H9 (cell line): ENCODE measurements around the gene RAB30. TPM values are rescaled to one million over a fixed set of nuclear protein-coding genes. Genes with fewer than 3 reads are reported as not detected.

Source experiments
- DNase-seq: peaks from one replicate; pipeline ENCODE4 v3.0.0-alpha.2; 2017
- H2AFZ ChIP-seq: one replicate; pipeline ENCODE4 v1.6.1; 2013; ENCODE audit warnings: mild to moderate bottlenecking, low read length, control low read depth, moderate library complexity
- H2AK5ac ChIP-seq: 2 replicates; pipeline ENCODE4 v1.6.1; 2013; ENCODE audit warnings: low read length, control low read depth, mixed read lengths; ENCODE audit not compliant: insufficient read length
- H2BK120ac ChIP-seq: one replicate; pipeline ENCODE4 v1.6.1; 2013; ENCODE audit warnings: low read depth, mild to moderate bottlenecking, low read length, control low read depth, inconsistent platforms; ENCODE audit not compliant: poor library complexity, severe bottlenecking
- H2BK12ac ChIP-seq: 2 replicates; pipeline ENCODE4 v1.6.1; 2013; ENCODE audit warnings: low read length, control low read depth, mixed read lengths, low read depth; ENCODE audit not compliant: insufficient read length
- H2BK15ac ChIP-seq: 2 replicates; pipeline ENCODE4 v1.6.1; 2013; ENCODE audit warnings: low read depth, low read length, control low read depth
- H2BK20ac ChIP-seq: one replicate; pipeline ENCODE4 v1.6.1; 2013; ENCODE audit warnings: low read depth, mild to moderate bottlenecking, low read length, control low read depth, inconsistent platforms; ENCODE audit not compliant: poor library complexity, severe bottlenecking
- H2BK5ac ChIP-seq: 2 replicates; pipeline ENCODE4 v1.6.1; 2013; ENCODE audit warnings: low read length, control low read depth, mixed read lengths; ENCODE audit not compliant: insufficient read length
- H3K14ac ChIP-seq: 2 replicates; pipeline ENCODE4 v1.6.1; 2013; ENCODE audit warnings: low read length, control low read depth; ENCODE audit not compliant: insufficient read depth
- H3K18ac ChIP-seq: 2 replicates; pipeline ENCODE4 v1.6.1; 2013; ENCODE audit warnings: low read depth, mild to moderate bottlenecking, mixed read lengths, low read length, control low read depth; ENCODE audit not compliant: insufficient read length
- H3K23ac ChIP-seq: 2 replicates; pipeline ENCODE4 v1.6.1; 2013; ENCODE audit warnings: low read length, control low read depth, mixed read lengths, low read depth; ENCODE audit not compliant: insufficient read length
- H3K23me2 ChIP-seq: 2 replicates; pipeline ENCODE4 v1.6.1; 2013; ENCODE audit warnings: low read depth, mild to moderate bottlenecking, mixed read lengths, low read length, control low read depth; ENCODE audit not compliant: insufficient read length, poor library complexity, severe bottlenecking
- H3K27ac ChIP-seq: 2 replicates; pipeline ENCODE4 v1.5.1; 2013; ENCODE audit warnings: low read length, control low read depth, mixed read lengths, low read depth; ENCODE audit not compliant: insufficient read length
- H3K27me3 ChIP-seq: 2 replicates; pipeline ENCODE4 v1.6.1; 2013; ENCODE audit warnings: low read length, control low read depth, inconsistent platforms; ENCODE audit not compliant: insufficient read depth
- H3K4ac ChIP-seq: 2 replicates; pipeline ENCODE4 v1.6.1; 2013; ENCODE audit warnings: low read depth, mild to moderate bottlenecking, control low read depth, inconsistent platforms, low read length, moderate library complexity
- H3K4me1 ChIP-seq: 2 replicates; pipeline ENCODE4 v1.6.1; 2013; ENCODE audit warnings: low read length, control low read depth, inconsistent platforms; ENCODE audit not compliant: insufficient read depth
- H3K4me2 ChIP-seq: 2 replicates; pipeline ENCODE4 v1.6.1; 2013; ENCODE audit warnings: low read length, control low read depth, mixed read lengths; ENCODE audit not compliant: insufficient read length, insufficient read depth
- H3K56ac ChIP-seq: 2 replicates; pipeline ENCODE4 v1.6.1; 2013; ENCODE audit warnings: low read depth, mild to moderate bottlenecking, mixed read lengths, low read length, control low read depth; ENCODE audit not compliant: insufficient read length
- H3K79me1 ChIP-seq: 2 replicates; pipeline ENCODE4 v1.6.1; 2013; ENCODE audit warnings: low read depth, mild to moderate bottlenecking, moderate library complexity, low read length, control low read depth, inconsistent platforms; ENCODE audit not compliant: insufficient read depth, poor library complexity, severe bottlenecking
- H3K79me2 ChIP-seq: 2 replicates; pipeline ENCODE4 v1.6.1; 2013; ENCODE audit warnings: low read length, control low read depth, inconsistent platforms; ENCODE audit not compliant: insufficient read depth
- H3K9ac ChIP-seq: 2 replicates; pipeline ENCODE4 v1.6.1; 2013; ENCODE audit warnings: low read length, control low read depth, mixed read lengths; ENCODE audit not compliant: insufficient read length; ENCODE audit errors: extremely low read depth
- H3K9me3 ChIP-seq: one replicate; pipeline ENCODE4 v1.6.1; 2013; ENCODE audit warnings: low read depth, low read length, inconsistent platforms; ENCODE audit not compliant: control insufficient read depth
- H3T11ph ChIP-seq: one replicate; pipeline ENCODE4 v1.6.1; 2013; ENCODE audit warnings: mild to moderate bottlenecking, low read length, control low read depth, inconsistent platforms
- H4K20me1 ChIP-seq: one replicate; pipeline ENCODE4 v1.6.1; 2013; ENCODE audit not compliant: control insufficient read depth, insufficient read length, insufficient read depth
- H4K5ac ChIP-seq: 2 replicates; pipeline ENCODE4 v1.6.1; 2013; ENCODE audit warnings: low read depth, mild to moderate bottlenecking, mixed read lengths, low read length, control low read depth; ENCODE audit not compliant: insufficient read length
- H4K8ac ChIP-seq: replicated peaks from 2 replicates; pipeline ENCODE4 v1.6.1; 2013; ENCODE audit warnings: low read length, control low read depth, mixed read lengths, low read depth; ENCODE audit not compliant: insufficient read length
- H4K91ac ChIP-seq: 2 replicates; pipeline ENCODE4 v1.6.1; 2013; ENCODE audit warnings: low read depth, mild to moderate bottlenecking, moderate library complexity, mixed read lengths, low read length, control low read depth; ENCODE audit not compliant: insufficient read length
- H3K27ac Mint-ChIP-seq, 3 experiments: 2 replicates in 2 of 3; 3 replicates in 1 of 3; pipeline ENCODE4 v1.8.0; 2020 to 2021; ENCODE audit warnings: mixed read lengths in 3 of 3, mild to moderate bottlenecking in 1 of 3, moderate library complexity in 1 of 3
- H3K27me3 Mint-ChIP-seq: 2 replicates; pipeline ENCODE4 v1.8.0; 2021; ENCODE audit warnings: low read depth, mild to moderate bottlenecking, moderate library complexity, mixed read lengths
- H3K36me3 Mint-ChIP-seq, 3 experiments: 2 replicates in 2 of 3; 3 replicates in 1 of 3; pipeline ENCODE4 v1.8.0; 2020 to 2021; ENCODE audit warnings: low read depth in 3 of 3, mixed read lengths in 3 of 3; ENCODE audit not compliant: insufficient read depth in 1 of 3
- H3K4me1 Mint-ChIP-seq, 2 experiments: 2 replicates each; pipeline ENCODE4 v1.8.0; 2020; ENCODE audit warnings: mixed read lengths in 2 of 2
- H3K4me3 Mint-ChIP-seq, 2 experiments: 2 replicates in 1 of 2; 3 replicates in 1 of 2; pipeline ENCODE4 v1.8.0; 2020 to 2021; ENCODE audit warnings: mild to moderate bottlenecking in 2 of 2, mixed read lengths in 2 of 2, moderate library complexity in 1 of 2
- H3K9me3 Mint-ChIP-seq, 2 experiments: 2 replicates in 1 of 2; 3 replicates in 1 of 2; pipeline ENCODE4 v1.8.0; 2020; ENCODE audit warnings: mild to moderate bottlenecking in 2 of 2, mixed read lengths in 2 of 2, moderate library complexity in 1 of 2
- WGBS: extraction: QIAGEN DNeasy Blood & Tissue Kit; methylation state at CpG from one replicate; pipeline ENCODE4 v1.1.7; 2013; ENCODE audit warnings: missing lambda C conversion rate, low lambda C conversion rate, mixed read lengths; ENCODE audit not compliant: insufficient read length; ENCODE audit errors: extremely low coverage; 5-methylcytosine and 5-hydroxymethylcytosine counted together
- total RNA-seq: library from RNA; stranded (reverse); gene quantifications from 2 replicates; pipeline ENCODE4 v1.2.1, GENCODE V29; 2021
- TF ChIP-seq, protein P1 (sequence below): fragments of 200-600 bp; sonication (generic); conservative IDR thresholded peaks from 3 replicates; pipeline ENCODE4 v1.8.0; 2021; ENCODE audit warnings: antibody characterized with exemption, mild to moderate bottlenecking

Gene RAB30
- total RNA-seq, 1 experiment from 2014 or later: 4.8 TPM

DNA sequence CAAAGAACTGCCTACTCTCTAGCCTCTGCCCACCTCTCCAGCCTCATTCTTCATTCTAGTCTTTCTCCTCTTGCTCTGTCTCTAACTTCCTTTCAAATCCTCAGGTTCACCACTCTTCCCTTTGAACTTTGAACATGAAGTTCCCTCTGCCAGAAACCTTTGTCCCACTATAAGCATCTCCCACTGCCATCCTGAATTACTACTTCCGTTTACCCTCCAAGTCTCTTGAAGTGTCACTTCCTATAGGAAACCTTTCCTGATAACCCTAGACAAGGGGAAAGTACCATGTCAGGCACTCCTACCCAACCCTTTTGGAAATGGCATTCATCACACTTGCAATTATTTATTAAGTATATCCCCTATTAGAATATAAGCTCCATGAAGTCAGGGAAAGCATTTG, 3.1 kb downstream of the RAB30 start:
- peaks cover 2% of the 10 kb centered on the region; the same call in 1 of the 2 replicates for H3K4me1 ChIP-seq
- no peak overlapping the region for H3K18ac ChIP-seq
- H4K8ac ChIP-seq: no peak overlapping the region
- no peak overlapping the region for H2BK12ac ChIP-seq
- no peaks in the 10 kb centered on the region for H3K9me3 ChIP-seq
- H3K27ac ChIP-seq: no peak overlapping the region
- H2AFZ ChIP-seq: no peak overlapping the region
- no peak overlapping the region for H4K91ac ChIP-seq
- H3K27me3 ChIP-seq: no peaks in the 10 kb centered on the region
- no peak overlapping the region for H2BK5ac ChIP-seq
- Mint-ChIP-seq H3K9me3 (no peaks in the 10 kb centered on the region), H3K4me1 (peaks cover 7 to 13% of the 10 kb centered on the region in 2 experiments), H3K4me3 (no peak overlapping the region), H3K27me3 (peaks cover 2% of the 10 kb centered on the region; the same call in 1 of the 2 replicates), H3K27ac (peak overlapping the region in 1 of 3 experiments; percentile 9; a peak in 1 of 7 replicates), H3K36me3 (peaks cover 0 to 7% (median 5%) of the 10 kb centered on the region in 3 experiments; a peak in 6 of 7 replicates)
- H3K79me1 ChIP-seq: peaks cover 3% of the 10 kb centered on the region
- no peaks in the 10 kb centered on the region for H4K20me1 ChIP-seq
- H4K5ac ChIP-seq: no peak overlapping the region
- no peak overlapping the region for H3K4ac ChIP-seq
- no peak for DNase-seq
- TF ChIP-seq, protein P1, sequence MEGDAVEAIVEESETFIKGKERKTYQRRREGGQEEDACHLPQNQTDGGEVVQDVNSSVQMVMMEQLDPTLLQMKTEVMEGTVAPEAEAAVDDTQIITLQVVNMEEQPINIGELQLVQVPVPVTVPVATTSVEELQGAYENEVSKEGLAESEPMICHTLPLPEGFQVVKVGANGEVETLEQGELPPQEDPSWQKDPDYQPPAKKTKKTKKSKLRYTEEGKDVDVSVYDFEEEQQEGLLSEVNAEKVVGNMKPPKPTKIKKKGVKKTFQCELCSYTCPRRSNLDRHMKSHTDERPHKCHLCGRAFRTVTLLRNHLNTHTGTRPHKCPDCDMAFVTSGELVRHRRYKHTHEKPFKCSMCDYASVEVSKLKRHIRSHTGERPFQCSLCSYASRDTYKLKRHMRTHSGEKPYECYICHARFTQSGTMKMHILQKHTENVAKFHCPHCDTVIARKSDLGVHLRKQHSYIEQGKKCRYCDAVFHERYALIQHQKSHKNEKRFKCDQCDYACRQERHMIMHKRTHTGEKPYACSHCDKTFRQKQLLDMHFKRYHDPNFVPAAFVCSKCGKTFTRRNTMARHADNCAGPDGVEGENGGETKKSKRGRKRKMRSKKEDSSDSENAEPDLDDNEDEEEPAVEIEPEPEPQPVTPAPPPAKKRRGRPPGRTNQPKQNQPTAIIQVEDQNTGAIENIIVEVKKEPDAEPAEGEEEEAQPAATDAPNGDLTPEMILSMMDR: no peak
- no peak overlapping the region for H3K4me2 ChIP-seq
- H3K23me2 ChIP-seq: peaks cover 10% of the 10 kb centered on the region
- H2BK15ac ChIP-seq: no peak overlapping the region
- peaks cover 1% of the 10 kb centered on the region; the same call in 1 of the 2 replicates for H3K79me2 ChIP-seq
- no peak overlapping the region for H3K9ac ChIP-seq
- H3K14ac ChIP-seq: no peak overlapping the region
- H3K23ac ChIP-seq: no peak overlapping the region
- no CpG with 5 or more reads among the region's 1 CpG for WGBS
- H2BK20ac ChIP-seq: no peak overlapping the region
- H3K56ac ChIP-seq: no peak overlapping the region
- H3T11ph ChIP-seq: no peak overlapping the region
- no peak overlapping the region for H2BK120ac ChIP-seq
- no peak overlapping the region for H2AK5ac ChIP-seq
